GM21447 (cell line): ENCODE data around the gene TP73.
"Not testable (repeated sequence)": the region's sequence is repeated elsewhere in the genome, so short reads cannot be mapped to it uniquely, and the experiment has no call there.

Experiments
- ATAC-seq: cut with Tn5 transposase; IDR thresholded peaks from one replicate; pipeline ENCODE4 v1.9.1; 2021; ENCODE audit not compliant: unreplicated experiment

The TP73 gene

GRCh38 chr1:3618531-3618880, 33.8 kb upstream of the TP73 start:
- no peak for ATAC-seq

- no peak for ATAC-seq
These were observed 33.2 kb upstream of the TP73 start for GRCh38 chr1:3618881-3619671.

- no peak for ATAC-seq
These were observed 31.6 kb upstream of the TP73 start for GRCh38 chr1:3620708-3621107.

- ATAC-seq = not testable (repeated sequence)
These were observed 31.1 kb upstream of the TP73 start for GRCh38 chr1:3621151-3621671.

GRCh38 chr1:3622102-3622501, 30.2 kb upstream of the TP73 start:
- ATAC-seq = not testable (repeated sequence)

GRCh38 chr1:3623441-3624199, 28.7 kb upstream of the TP73 start:
- no peak for ATAC-seq

GRCh38 chr1:3624200-3625136, 27.8 kb upstream of the TP73 start, which contains the start of gene TPRG1L:
Gene TPRG1L (plus strand): TSS chr1:3625015. CDS start chr1:3625073, 58 bp downstream.
- ATAC-seq = peak; percentile 84

- peak; percentile 9 for ATAC-seq
These were observed 27.0 kb upstream of the TP73 start for GRCh38 chr1:3625151-3625907.

GRCh38 chr1:3626025-3626424, 26.3 kb upstream of the TP73 start:
- no peak for ATAC-seq

- no peak for ATAC-seq
These were observed 24.6 kb upstream of the TP73 start for GRCh38 chr1:3627515-3628253.

- ATAC-seq = no peak
These were observed 23.9 kb upstream of the TP73 start for GRCh38 chr1:3628445-3628844.

GRCh38 chr1:3629561-3630160, 22.7 kb upstream of the TP73 start:
- ATAC-seq = no peak

- no peak for ATAC-seq
These were observed 22.1 kb upstream of the TP73 start for GRCh38 chr1:3630161-3630611.

- ATAC-seq = no peak
These were observed 21.4 kb upstream of the TP73 start for GRCh38 chr1:3630914-3631313.

- ATAC-seq = no peak
These were observed 20.7 kb upstream of the TP73 start for GRCh38 chr1:3631320-3632260.

GRCh38 chr1:3632298-3632697, 20.0 kb upstream of the TP73 start:
- no peak for ATAC-seq

GRCh38 chr1:3632716-3633343, 19.5 kb upstream of the TP73 start:
- ATAC-seq = no peak
